Rectal smooth muscle tissue (tissue), 1 donor: Measurements from ENCODE around the gene DNAAF5.

Experiments used
- H3K27ac ChIP-seq: one replicate; pipeline ENCODE4 v1.7.0; 2013; ENCODE audit warnings: low read depth, low read length, inconsistent platforms
- H3K27me3 ChIP-seq: one replicate; pipeline ENCODE4 v1.7.0; 2013; ENCODE audit warnings: low read length; ENCODE audit not compliant: control insufficient read depth, insufficient read depth
- H3K36me3 ChIP-seq: one replicate; pipeline ENCODE4 v1.7.0; 2013; ENCODE audit warnings: low read length; ENCODE audit not compliant: control insufficient read depth, insufficient read depth
- H3K4me1 ChIP-seq: one replicate; pipeline ENCODE4 v1.7.0; 2013; ENCODE audit warnings: low read length; ENCODE audit not compliant: control insufficient read depth, insufficient read depth
- H3K4me3 ChIP-seq: one replicate; pipeline ENCODE4 v1.7.0; 2013; ENCODE audit warnings: low read length
- H3K9ac ChIP-seq: one replicate; pipeline ENCODE4 v1.7.0; 2013; ENCODE audit warnings: low read length

The DNAAF5 gene

GRCh38 chr7:828793-829561, 102.5 kb downstream of the DNAAF5 start:
- Histone ChIP-seq H3K27me3 (no peaks in the 10 kb centered on the region), H3K4me3 (no peak overlapping the region), H3K9ac (no peak overlapping the region), H3K27ac (peak overlapping the region; percentile 24), H3K36me3 (no peaks in the 10 kb centered on the region), H3K4me1 (peaks cover 43% of the 10 kb centered on the region)

- Histone ChIP-seq H3K4me1 (peaks cover 44% of the 10 kb centered on the region), H3K9ac (no peak overlapping the region), H3K27me3 (no peaks in the 10 kb centered on the region), H3K36me3 (no peaks in the 10 kb centered on the region), H3K27ac (peak overlapping the region; percentile 94), H3K4me3 (no peak overlapping the region)
Observed at GRCh38 chr7:830069-830468, 103.6 kb downstream of the DNAAF5 start.

GRCh38 chr7:831596-832166, 105.2 kb downstream of the DNAAF5 start:
- H3K4me3 ChIP-seq, result peak overlapping the region; percentile 26
- H3K36me3 ChIP-seq, result no peaks in the 10 kb centered on the region
- peak overlapping the region; percentile 94 for H3K27ac ChIP-seq
- no peak overlapping the region for H3K9ac ChIP-seq
- no peaks in the 10 kb centered on the region for H3K27me3 ChIP-seq
- H3K4me1 ChIP-seq, result peaks cover 48% of the 10 kb centered on the region

- H3K9ac ChIP-seq, result no peak within 1 kb of the TSS
- H3K36me3 ChIP-seq, result no peaks in the 10 kb centered on the region
- H3K4me3 ChIP-seq, result peak within 1 kb of the TSS; percentile 26
- peaks cover 55% of the 10 kb centered on the region for H3K4me1 ChIP-seq
- H3K27me3 ChIP-seq, result no peaks in the 10 kb centered on the region
- peak within 1 kb of the TSS; percentile 94 for H3K27ac ChIP-seq
Observed at GRCh38 chr7:832167-832967, 105.9 kb downstream of the DNAAF5 start, which contains the start of gene SUN1. SUN1 (plus strand) TSS chr7:832476; CDS start chr7:832525, 49 bp downstream.

- Histone ChIP-seq H3K27ac (peak overlapping the region; percentile 94), H3K36me3 (no peaks in the 10 kb centered on the region), H3K9ac (no peak overlapping the region), H3K4me1 (peaks cover 58% of the 10 kb centered on the region), H3K27me3 (no peaks in the 10 kb centered on the region), H3K4me3 (peak overlapping the region; percentile 9)
Observed at GRCh38 chr7:832968-833424, 106.5 kb downstream of the DNAAF5 start.

GRCh38 chr7:833601-834258, 107.2 kb downstream of the DNAAF5 start:
- Histone ChIP-seq H3K4me3 (no peak overlapping the region), H3K27ac (peak overlapping the region; percentile 94), H3K9ac (no peak overlapping the region), H3K36me3 (no peaks in the 10 kb centered on the region), H3K4me1 (peaks cover 56% of the 10 kb centered on the region), H3K27me3 (no peaks in the 10 kb centered on the region)

- peaks cover 51% of the 10 kb centered on the region for H3K4me1 ChIP-seq
- no peaks in the 10 kb centered on the region for H3K27me3 ChIP-seq
Observed at GRCh38 chr7:834277-834676, 107.8 kb downstream of the DNAAF5 start.

GRCh38 chr7:835021-835420, 108.5 kb downstream of the DNAAF5 start:
- H3K4me3 ChIP-seq, result no peak overlapping the region
- peaks cover 2% of the 10 kb centered on the region for H3K36me3 ChIP-seq
- H3K9ac ChIP-seq, result no peak overlapping the region
- H3K27me3 ChIP-seq, result no peaks in the 10 kb centered on the region
- peak overlapping the region; percentile 94 for H3K27ac ChIP-seq
- H3K4me1 ChIP-seq, result peaks cover 50% of the 10 kb centered on the region

More at GRCh38 chr7:834277-834676, 107.8 kb downstream of the DNAAF5 start:
- Histone ChIP-seq H3K27ac (peak overlapping the region; percentile 94), H3K9ac (no peak overlapping the region), H3K36me3 (no peaks in the 10 kb centered on the region), H3K4me3 (no peak overlapping the region)

- H3K4me3 ChIP-seq, result no peak overlapping the region
- H3K4me1 ChIP-seq, result peaks cover 42% of the 10 kb centered on the region
- H3K27me3 ChIP-seq, result no peaks in the 10 kb centered on the region
- H3K36me3 ChIP-seq, result peaks cover 5% of the 10 kb centered on the region
- H3K27ac ChIP-seq, result peak overlapping the region; percentile 78
- H3K9ac ChIP-seq, result no peak overlapping the region
Observed at GRCh38 chr7:835485-836401, 109.2 kb downstream of the DNAAF5 start.
